HG02759 (cell line): ENCODE data around the gene LIN28B.
"Not testable (repeated sequence)": the region's sequence is repeated elsewhere in the genome, so short reads cannot be mapped to it uniquely, and the experiment has no call there.

ENCODE experiments used
- ATAC-seq: cut with Tn5 transposase; IDR thresholded peaks from one replicate; pipeline ENCODE4 v1.9.1; 2021; ENCODE audit warnings: mild to moderate bottlenecking, moderate library complexity; ENCODE audit not compliant: unreplicated experiment

Gene LIN28B, protein sequence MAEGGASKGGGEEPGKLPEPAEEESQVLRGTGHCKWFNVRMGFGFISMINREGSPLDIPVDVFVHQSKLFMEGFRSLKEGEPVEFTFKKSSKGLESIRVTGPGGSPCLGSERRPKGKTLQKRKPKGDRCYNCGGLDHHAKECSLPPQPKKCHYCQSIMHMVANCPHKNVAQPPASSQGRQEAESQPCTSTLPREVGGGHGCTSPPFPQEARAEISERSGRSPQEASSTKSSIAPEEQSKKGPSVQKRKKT

DNA sequence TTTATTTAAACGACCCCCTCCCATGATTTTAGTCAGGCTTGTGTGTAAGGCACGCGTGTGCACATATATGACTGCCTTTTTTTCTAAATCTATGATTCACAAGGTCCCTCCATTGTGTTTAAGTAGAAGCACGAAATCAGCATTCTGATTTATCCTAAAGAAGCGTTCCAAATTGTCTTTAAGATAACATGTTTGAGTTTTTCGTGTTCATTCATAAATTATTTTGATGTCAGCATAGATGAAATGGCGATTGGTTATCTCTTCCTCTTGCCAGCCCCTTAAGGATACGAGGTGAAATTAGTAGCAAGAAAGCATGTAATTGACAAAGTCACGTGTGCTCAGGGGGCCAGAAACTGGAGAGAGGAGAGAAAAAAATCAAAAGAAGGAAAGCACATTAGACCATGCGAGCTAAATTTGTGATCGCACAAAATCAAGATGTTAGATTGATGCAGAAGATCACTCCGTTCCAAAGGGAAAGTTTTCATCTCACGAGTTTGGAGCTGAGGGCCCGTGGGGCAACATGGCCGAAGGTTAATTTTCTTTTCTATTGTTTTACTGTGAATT is at the start of gene LIN28B:
TSS of gene LIN28B (plus strand) at position 377 of the 564 bp plus-strand sequence. CDS start at position 521, 144 bp downstream.
- ATAC-seq: no peak

DNA sequence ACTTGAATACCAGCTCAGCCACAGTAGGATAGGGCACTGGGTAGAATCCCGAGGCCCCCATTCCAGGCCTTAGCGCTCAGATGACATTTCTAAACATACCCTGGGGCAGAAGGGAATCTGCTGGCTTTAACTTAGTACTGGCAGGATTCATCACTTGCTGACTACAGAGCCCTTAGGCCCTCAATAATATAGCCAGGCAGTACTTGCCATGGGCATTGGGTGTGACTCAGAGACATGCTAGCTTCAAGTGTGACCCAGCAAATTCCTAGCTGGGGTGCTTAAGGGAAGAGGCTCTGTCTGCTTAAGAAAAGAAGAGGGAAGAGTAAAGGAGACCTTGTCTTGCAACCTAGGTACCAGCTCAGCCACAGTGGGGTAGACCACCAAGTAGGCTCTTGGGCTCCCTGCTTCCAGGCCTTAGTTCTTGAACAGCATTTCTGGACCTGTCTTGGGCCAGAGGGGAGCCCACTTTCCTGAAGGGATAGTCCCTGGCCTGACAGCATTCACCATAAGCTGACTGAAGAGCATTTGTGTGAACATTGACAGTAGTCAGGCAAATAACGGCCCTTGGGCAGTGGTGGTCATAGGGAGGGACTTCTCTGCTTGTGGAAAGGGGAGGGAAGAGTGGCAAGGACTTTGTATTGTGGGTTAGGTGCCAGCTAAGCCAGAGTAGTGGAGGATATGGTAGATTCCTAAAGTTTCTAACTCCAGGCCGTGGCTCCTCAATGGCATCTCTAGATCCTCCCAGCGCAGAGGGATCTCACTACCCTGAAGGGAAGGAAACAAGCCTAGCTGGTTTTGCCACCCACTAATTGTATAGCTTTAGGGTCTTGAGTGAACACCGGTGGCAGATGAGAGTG is 48.6 kb upstream of the LIN28B start:
- no peak for ATAC-seq

DNA sequence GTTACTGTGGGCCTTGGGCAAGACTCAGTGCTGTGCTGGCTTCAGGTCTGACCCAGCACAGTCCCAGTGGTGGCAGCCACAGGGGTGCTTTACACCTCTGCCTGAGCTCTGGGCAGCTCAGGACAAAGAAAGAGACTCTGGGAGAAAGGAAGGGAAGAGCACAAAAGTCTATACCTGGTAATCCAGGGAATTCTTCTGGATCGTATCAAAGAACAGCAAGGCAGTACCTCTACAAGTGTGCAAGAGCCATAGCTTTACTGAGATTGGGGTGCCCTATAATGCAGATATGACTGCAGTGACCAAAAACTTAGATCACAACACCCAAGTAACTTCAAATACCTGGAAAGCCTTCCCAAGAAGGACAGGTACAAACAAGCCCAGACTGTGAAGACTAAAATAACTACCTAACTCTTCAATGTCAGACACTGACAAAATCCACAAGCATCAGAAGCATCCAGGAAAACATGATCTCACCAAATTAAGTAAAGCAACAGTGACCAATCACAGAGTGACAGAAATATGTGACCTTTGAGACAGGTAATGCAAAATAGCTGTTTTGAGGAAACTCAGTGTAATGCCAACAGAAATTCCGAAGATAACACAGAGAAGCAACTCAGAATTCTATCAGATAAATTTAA is 47.9 kb upstream of the LIN28B start:
- ATAC-seq: no peak

DNA sequence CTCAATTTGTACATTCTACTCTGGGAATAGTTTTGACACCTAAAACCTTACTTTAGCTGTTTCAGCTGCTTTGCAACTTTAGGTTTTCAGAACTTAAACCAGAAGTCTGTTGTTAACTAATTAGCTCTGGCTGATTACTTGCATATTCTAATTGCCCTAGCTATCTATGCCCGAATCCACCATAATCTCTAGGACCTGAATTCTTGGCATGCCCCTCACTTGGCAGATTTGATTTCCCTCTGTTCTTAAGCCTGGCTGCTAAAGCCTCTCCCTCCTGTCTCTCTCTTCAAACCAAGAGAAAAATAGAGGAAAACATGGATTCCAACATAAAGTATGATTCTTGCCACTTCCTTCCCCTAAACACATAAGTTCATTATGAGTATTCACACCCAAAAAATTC is 35.0 kb upstream of the LIN28B start:
- no peak for ATAC-seq

GRCh38 chr6:104928141-104928540 is 28.8 kb upstream of the LIN28B start:
- ATAC-seq: no peak

DNA sequence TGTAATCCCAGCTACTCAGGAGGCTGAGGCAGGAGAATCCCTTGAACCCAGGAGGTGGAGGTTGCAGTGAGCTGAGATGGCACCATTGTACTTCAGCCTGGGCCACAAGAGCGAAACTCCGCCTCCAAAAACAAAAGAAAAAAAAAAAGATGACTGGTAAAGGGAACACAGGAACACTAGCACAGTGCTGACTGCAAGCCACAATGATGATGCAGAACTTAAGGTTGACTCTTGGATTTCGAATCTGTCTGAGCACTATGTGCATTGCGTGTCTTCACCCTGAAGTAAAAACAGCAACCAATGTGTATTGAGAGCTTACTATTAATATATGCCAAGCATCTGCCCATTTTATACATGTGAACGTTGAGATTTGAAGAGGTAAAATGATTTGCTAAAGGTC is 27.6 kb upstream of the LIN28B start:
- no peak for ATAC-seq

DNA sequence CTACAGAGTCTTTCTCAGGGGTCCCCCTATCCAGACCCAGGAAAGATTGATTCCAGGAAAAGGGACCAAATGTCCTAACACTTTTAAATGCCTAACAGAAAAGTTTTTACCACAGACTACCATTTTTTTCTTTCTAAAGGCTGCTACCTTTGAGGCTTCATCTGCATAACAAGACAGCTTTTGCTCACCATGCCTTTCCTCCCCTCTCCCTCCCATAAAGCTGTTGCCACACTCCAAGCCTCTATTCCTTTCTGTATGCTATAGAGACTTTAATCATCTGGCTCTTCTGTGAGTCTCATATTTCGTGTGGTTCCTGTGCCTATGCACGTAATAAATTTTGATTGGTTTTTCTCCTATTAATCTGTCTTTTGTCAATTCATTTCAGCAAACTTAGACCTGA is 26.0 kb upstream of the LIN28B start:
- no peak for ATAC-seq

DNA sequence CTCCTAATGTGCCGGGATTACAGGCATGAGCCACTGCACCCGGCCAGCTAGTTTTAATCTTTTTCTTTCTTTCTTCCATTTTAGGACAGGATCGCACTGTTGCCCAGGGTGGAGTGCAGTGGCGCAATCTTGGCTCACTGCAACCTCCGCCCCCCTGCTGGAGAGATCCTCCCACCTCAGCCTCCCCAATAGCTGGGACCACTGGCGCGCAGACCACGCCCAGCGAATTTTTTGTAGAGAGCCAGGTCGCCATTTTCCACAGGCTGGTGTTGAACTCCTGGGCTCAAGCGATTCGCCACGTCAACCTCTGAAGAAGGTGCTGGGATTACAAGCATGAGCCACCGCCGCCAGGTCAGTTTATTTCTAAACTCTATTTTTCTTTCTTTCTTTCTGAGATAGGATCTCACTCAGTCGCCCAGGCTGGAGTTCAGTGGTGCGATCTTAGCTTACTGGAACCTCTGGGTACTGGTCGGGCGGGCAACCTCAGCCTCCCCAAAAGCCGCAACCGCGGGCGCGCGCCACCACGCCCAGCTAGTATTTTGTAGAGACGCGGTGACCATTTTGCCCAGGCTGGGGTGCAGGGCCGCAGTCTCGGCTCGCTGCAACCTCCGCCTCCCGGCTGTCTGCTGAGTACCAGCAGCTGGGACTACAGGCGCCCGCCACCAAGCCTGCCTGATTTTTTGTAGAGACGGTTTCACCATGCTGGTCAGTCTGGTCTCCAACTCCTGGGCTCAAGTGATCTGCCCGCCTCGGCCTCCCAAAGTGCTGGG is 20.0 kb upstream of the LIN28B start:
- no peak for ATAC-seq

DNA sequence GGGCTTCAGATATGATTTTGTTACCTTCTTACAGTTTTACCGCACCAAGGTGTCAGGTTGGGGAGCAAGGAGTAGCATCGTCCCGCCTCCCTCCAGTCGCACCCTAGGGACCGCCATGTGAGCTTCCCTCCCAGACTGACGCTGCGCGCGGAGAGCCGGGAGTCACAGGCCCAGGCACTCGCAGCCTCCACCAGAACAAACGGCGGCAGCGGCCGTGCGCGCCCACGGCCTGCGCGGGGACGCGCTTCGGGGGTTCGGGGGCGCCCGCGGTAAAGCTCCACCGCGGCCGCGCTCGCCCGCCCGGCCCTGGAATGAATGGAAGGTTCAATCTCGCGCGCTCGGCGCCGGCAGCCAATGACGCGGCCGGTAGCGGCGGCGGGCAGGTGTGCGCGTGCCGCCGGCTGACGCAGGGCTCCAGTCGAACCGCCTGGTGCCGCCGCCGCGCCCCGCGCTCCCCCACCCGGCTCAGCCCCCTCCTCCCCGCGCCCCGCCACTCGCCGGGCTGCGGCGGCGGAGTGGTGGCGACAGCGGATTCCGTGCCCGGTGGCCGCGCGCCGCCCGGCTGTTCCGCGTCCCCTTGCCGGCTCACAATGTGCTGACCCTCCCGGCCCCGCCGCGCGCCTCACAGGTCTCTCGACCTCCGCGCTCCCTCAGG is 16.5 kb upstream of the LIN28B start:
- no peak for ATAC-seq

GRCh38 chr6:104940893-104941728 is 15.8 kb upstream of the LIN28B start:
- ATAC-seq: peak; percentile 97

GRCh38 chr6:104941729-104942091 is 15.2 kb upstream of the LIN28B start:
- ATAC-seq: peak; percentile 20

DNA sequence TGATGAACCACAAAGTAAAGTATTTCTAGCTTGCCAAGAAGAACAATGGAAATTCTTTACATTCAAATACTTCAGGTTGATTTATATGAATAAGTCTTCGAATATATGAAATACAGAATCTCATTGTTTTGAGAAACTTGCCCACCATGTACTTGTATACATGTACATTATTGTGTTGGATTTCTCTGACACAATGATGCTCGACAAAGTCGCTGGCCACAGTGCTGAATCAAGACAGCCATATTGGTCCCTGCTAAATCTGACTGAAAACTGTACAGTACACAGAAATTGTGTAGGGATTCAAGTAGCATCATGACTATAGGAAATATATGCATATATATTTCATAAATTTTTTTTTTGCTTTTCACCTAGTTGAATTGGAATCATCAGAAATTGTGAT is 13.1 kb upstream of the LIN28B start:
- ATAC-seq: no peak

GRCh38 chr6:104949206-104949605 is 7.7 kb upstream of the LIN28B start:
- ATAC-seq: no peak

DNA sequence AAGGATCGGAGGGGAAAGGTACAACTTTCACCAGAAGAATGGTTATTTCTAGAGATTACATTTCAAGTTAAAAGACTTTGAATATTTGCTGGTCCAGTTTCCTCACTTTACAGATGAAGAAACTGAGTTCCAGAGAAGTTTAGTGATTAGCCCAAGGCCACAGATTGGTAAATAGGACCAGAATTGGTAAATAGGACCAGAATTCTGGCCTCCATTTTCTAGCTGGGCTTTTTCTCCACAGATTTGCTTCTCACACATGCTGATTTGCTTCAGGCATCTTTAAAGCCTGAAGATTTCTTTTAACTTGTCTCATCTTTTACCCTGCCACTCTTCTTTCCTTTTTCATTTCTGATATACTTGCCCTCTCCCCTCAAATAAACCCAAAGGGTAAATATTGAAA is 5.2 kb upstream of the LIN28B start:
- ATAC-seq: no peak

DNA sequence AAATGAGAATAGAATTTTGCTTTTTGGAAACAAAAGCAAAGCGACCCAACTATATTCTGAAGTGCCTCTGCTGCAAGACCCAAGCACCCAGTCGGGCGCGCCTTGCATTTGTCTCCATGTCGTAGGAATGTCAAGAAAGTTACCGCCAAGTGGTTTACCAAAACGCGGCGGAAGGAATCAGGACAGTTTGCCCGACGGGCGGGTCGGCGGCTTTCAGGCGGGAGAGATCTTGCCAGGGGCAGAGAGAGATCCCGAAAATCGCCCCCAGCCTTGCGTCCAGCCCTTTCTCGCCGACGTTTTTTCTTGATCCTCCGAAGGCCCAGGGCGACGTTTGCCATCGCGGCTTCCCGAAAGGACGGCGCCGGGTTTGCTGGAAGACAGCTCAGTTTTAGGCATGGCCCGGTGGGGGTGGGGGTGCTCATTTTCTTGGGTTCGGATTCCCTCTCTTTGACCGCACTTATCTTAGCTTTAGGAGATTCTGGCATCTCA is 4.0 kb upstream of the LIN28B start:
- no peak for ATAC-seq

DNA sequence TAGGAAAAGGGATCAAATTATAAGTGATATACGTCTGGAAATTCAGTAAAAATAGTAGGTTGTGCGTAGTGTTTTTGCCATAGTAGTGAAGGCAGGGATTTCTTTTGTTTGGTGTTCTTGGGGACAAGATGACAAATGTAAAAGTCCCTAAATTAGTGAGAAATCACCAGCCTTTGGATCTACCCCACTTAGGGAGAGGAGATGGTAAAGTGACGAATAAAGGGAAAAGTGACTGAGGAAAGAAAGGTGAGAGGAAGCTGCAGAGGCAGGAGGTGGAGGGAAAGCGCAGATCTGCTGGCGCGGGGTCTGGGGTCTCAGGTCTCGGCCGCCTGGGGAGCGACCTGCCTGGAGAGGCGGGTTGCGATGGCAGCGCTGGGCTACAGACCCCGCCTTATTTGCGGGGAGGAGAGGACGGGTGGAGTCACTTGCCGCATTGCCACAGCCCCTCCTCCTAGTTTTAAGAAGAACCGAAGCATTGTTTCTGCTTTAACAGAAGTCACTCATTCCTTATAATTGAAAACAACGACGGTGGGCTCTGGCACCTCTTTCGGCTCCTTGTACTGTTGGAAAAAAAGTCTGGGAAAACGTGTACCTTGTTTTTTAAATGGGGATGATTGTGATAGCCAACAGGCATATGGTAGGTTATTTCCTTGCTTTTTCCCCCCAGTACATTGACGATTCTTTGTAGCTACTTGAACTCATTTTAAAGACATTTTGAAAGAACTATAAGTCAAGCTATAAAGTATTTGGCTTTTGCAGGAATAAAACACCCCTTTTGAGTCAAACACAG is 3.3 kb upstream of the LIN28B start:
- not testable (repeated sequence) for ATAC-seq

DNA sequence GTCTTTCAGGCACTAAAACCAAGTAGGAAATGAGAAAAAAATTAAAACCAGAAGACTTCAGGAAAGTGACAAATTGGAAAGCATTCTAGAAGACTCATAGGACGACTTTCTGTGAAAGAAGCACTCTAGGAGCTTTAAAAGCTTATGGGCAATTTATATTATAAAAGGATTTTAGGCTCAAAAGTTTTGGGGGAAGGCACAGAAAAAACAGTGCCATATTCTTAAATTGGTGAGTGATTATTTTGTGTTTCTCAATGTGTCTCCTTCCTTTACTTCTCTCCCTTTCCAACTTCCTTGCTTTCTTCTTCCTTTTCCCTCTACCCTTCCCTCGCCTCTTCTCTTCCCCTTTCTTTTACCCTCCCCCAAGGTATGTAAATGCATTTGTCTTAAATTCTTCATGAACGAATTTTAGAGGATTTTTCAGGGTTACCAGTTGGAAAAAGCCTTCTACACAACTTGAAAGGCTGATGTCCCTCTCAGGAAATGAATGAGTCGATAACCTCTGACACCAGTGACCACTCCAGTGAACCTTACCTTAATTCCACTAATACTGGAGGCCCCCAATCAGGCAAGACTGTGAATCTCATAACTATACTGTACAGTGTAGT is 2.6 kb upstream of the LIN28B start:
- ATAC-seq: no peak

- no peak for ATAC-seq
Observed at GRCh38 chr6:104955491-104955890, 1.4 kb upstream of the LIN28B start.
